ENCODE measurements around the gene GRID2.

- TF ChIP-seq CTCF (optimal IDR thresholded peaks at IDR 0.05 in 1 of 3, IDR thresholded peaks at IDR 0.05 in 1 of 3, conservative IDR thresholded peaks at IDR 0.05 in 1 of 3; ENCODE audit: extremely low read depth in 1 of 3, insufficient read depth in 2 of 3, low read length in 3 of 3) (no peak), EZH2 (IDR thresholded peaks at IDR 0.05; ENCODE audit: low read length) (no peak)
Observed at GRCh38 chr4:92634882-92635281, 331.1 kb downstream of the GRID2 start.
